AG09309 (cell line): ENCODE results near the gene C4orf51.

Experiments
- DNase-seq: peaks from one replicate; pipeline ENCODE4 v3.0.0-alpha.2; 2010; ENCODE audit warnings: low read depth
- H3K4me3 ChIP-seq: 2 replicates; pipeline ENCODE4 v1.5.1; 2011; ENCODE audit warnings: mild to moderate bottlenecking, low read depth, low read length, moderate library complexity; ENCODE audit not compliant: control insufficient read depth
- CTCF ChIP-seq: IDR thresholded peaks from 2 replicates; pipeline ENCODE4 v1.5.1; 2011; ENCODE audit warnings: mild to moderate bottlenecking, low read depth, low read length, inconsistent platforms; ENCODE audit not compliant: insufficient read depth, control insufficient read depth; ENCODE audit errors: missing control alignments

C4orf51 gene

GRCh38 chr4:145719752-145720624 is 40.0 kb downstream of the C4orf51 start:
- H3K4me3 ChIP-seq = no peak overlapping the region
- TF ChIP-seq CTCF = no peak
- no peak for DNase-seq

GRCh38 chr4:145720656-145721055 is 40.7 kb downstream of the C4orf51 start:
- H3K4me3 ChIP-seq = no peak overlapping the region
- no peak for DNase-seq
- TF ChIP-seq CTCF = no peak

GRCh38 chr4:145722561-145722960 is 42.6 kb downstream of the C4orf51 start:
- TF ChIP-seq CTCF = no peak
- no peak for DNase-seq
- H3K4me3 ChIP-seq = no peak overlapping the region

GRCh38 chr4:145723336-145723735 is 43.4 kb downstream of the C4orf51 start:
- H3K4me3 ChIP-seq = no peak overlapping the region
- no peak for DNase-seq
- TF ChIP-seq CTCF = no peak

GRCh38 chr4:145730026-145730425 is 50.1 kb downstream of the C4orf51 start:
- H3K4me3 ChIP-seq = no peak overlapping the region
- TF ChIP-seq CTCF = no peak
- DNase-seq = no peak

GRCh38 chr4:145731028-145731427 is 51.1 kb downstream of the C4orf51 start:
- DNase-seq = no peak
- no peak for TF ChIP-seq CTCF

More at GRCh38 chr4:145731028-145731427, 51.1 kb downstream of the C4orf51 start:
- H3K4me3 ChIP-seq = no peak overlapping the region
